ENCODE results near the gene ARHGEF19. TPM values are rescaled to one million over a fixed set of nuclear protein-coding genes. Genes with fewer than 3 reads are reported as not detected.
"Not testable (repeated sequence)": the region's sequence is repeated elsewhere in the genome, so short reads cannot be mapped to it uniquely, and the experiment has no call there.

The ARHGEF19 gene
- total RNA-seq, 1 donor: 6.5 TPM

- Histone ChIP-seq H3K4me3 (ENCODE audit: insufficient read depth, low read length) (no peak overlapping the region), H3K4me1 (ENCODE audit: insufficient read depth, low read length) (peaks cover 6% of the 10 kb centered on the region)
- TF ChIP-seq CTCF (IDR thresholded peaks at IDR 0.05; ENCODE audit: extremely low read depth, low read depth, low read length): no peak
Measured at GRCh38 chr1:16257968-16258367, 45.5 kb upstream of the ARHGEF19 start.

DNA sequence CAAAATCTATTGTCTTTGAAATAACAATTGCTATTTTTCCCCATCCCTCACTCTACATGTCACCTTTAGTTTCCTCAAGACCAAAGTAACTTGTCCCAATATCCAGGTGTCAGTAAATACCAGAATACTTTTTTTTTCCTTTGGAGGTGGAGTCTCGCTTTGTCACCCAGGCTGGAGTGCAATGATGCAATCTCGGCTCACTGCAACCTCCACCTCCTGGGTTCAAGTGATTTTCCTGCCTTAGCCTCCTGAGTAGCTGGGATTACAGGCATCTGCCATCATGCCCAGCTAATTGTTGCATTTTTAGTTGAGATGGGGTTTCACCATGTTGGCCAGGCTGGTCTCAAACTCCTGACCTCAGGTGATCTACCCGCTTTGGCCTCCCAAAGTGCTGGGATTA is 45.1 kb upstream of the ARHGEF19 start:
- not testable (repeated sequence) for H3K27me3 ChIP-seq (ENCODE audit: insufficient read depth, low read length); H3K9me3 ChIP-seq (ENCODE audit: low read depth, low read length); DNase-seq (ENCODE audit: insufficient read length, low spot score, missing footprints); H3K4me2 ChIP-seq (ENCODE audit: insufficient read depth, low read length); H3K4me1 ChIP-seq (ENCODE audit: insufficient read depth, low read length); H3K4me3 ChIP-seq (ENCODE audit: insufficient read depth, low read length); H3K79me2 ChIP-seq (ENCODE audit: insufficient read depth, low read length); H4K20me1 ChIP-seq (ENCODE audit: insufficient read depth, low read length); H2AFZ ChIP-seq (ENCODE audit: low read length); H3K27ac ChIP-seq (ENCODE audit: low read depth, low read length)
- H3K36me3 ChIP-seq (ENCODE audit: insufficient read depth, low read length): peaks cover 20% of the 10 kb centered on the region

More at GRCh38 chr1:16257968-16258367, 45.5 kb upstream of the ARHGEF19 start:
- no peaks in the 10 kb centered on the region for H3K79me2 ChIP-seq (ENCODE audit: insufficient read depth, low read length)
- H3K9me3 ChIP-seq (ENCODE audit: low read depth, low read length): no peaks in the 10 kb centered on the region
- no peak overlapping the region for H3K27ac ChIP-seq (ENCODE audit: low read depth, low read length)
- H2AFZ ChIP-seq (ENCODE audit: low read length): no peak overlapping the region
- no peaks in the 10 kb centered on the region for H3K27me3 ChIP-seq (ENCODE audit: insufficient read depth, low read length)
- DNase-seq (ENCODE audit: insufficient read length, low spot score, missing footprints): no peak
- no peak overlapping the region for H3K4me2 ChIP-seq (ENCODE audit: insufficient read depth, low read length)
- peaks cover 17% of the 10 kb centered on the region for H3K36me3 ChIP-seq (ENCODE audit: insufficient read depth, low read length)
- no peaks in the 10 kb centered on the region for H4K20me1 ChIP-seq (ENCODE audit: insufficient read depth, low read length)

- Histone ChIP-seq H2AFZ (ENCODE audit: low read length) (no peak overlapping the region), H3K9me3 (ENCODE audit: low read depth, low read length) (no peaks in the 10 kb centered on the region), H3K79me2 (ENCODE audit: insufficient read depth, low read length) (no peaks in the 10 kb centered on the region), H3K27me3 (ENCODE audit: insufficient read depth, low read length) (no peaks in the 10 kb centered on the region), H3K36me3 (ENCODE audit: insufficient read depth, low read length) (peaks cover 24% of the 10 kb centered on the region), H3K4me1 (ENCODE audit: insufficient read depth, low read length) (peaks cover 6% of the 10 kb centered on the region), H3K4me2 (ENCODE audit: insufficient read depth, low read length) (no peak overlapping the region), H3K4me3 (ENCODE audit: insufficient read depth, low read length) (no peak overlapping the region), H3K27ac (ENCODE audit: low read depth, low read length) (no peak overlapping the region), H4K20me1 (ENCODE audit: insufficient read depth, low read length) (no peaks in the 10 kb centered on the region)
- no peak for TF ChIP-seq CTCF (IDR thresholded peaks at IDR 0.05; ENCODE audit: extremely low read depth, low read depth, low read length)
- no peak for DNase-seq (ENCODE audit: insufficient read length, low spot score, missing footprints)
Measured at GRCh38 chr1:16256478-16256877, 44.0 kb upstream of the ARHGEF19 start.

DNA sequence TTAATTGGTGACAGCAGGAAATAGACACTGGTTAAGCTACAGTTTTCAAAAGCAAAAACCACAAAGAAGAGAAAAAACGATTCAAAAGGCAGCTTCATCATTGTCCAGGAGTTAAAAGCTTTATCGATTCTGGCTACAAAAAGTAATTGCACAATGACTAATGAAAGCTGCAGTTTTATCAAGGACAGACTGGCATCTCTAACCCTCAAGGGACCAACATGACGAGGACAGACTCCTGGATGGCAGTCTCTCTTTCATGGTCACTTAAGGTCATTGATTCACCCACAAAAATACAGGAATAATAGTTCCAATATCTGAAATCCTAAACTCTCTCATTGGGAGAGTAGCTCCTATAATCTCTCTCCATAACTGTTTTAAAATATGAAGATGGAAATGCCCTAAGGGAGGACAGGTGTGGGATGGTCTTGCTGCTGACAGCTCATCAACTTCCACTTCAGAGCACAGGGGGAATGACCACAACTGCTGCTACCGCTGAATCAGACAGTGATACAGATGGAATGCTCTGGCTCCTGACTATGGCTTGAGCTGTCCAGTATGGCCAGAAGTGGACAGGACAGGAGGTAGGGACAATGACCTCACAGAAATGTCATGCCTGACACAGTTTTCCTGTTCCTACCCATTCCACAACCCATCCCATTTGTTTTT is 41.9 kb upstream of the ARHGEF19 start:
- Histone ChIP-seq H3K36me3 (ENCODE audit: insufficient read depth, low read length) (peaks cover 28% of the 10 kb centered on the region), H3K9me3 (ENCODE audit: low read depth, low read length) (no peaks in the 10 kb centered on the region), H3K27me3 (ENCODE audit: insufficient read depth, low read length) (no peaks in the 10 kb centered on the region), H3K4me1 (ENCODE audit: insufficient read depth, low read length) (peaks cover 17% of the 10 kb centered on the region), H3K27ac (ENCODE audit: low read depth, low read length) (no peak overlapping the region), H2AFZ (ENCODE audit: low read length) (no peak overlapping the region), H4K20me1 (ENCODE audit: insufficient read depth, low read length) (peaks cover 5% of the 10 kb centered on the region), H3K79me2 (ENCODE audit: insufficient read depth, low read length) (no peaks in the 10 kb centered on the region), H3K4me2 (ENCODE audit: insufficient read depth, low read length) (no peak overlapping the region), H3K4me3 (ENCODE audit: insufficient read depth, low read length) (no peak overlapping the region)
- TF ChIP-seq CTCF (IDR thresholded peaks at IDR 0.05; ENCODE audit: extremely low read depth, low read depth, low read length): no peak
- no peak for DNase-seq (ENCODE audit: insufficient read length, low spot score, missing footprints)

Data from osteoblast (primary cell).